ENCODE data around the gene MLLT3. TPM values are rescaled to one million over a fixed set of nuclear protein-coding genes. Genes with fewer than 3 reads are reported as not detected.

MLLT3 gene
- total RNA-seq, 2 donors from 2014 or later: 5.3 to 10.2 TPM

GRCh38 chr9:20313415-20313814 lies 308.9 kb downstream of the MLLT3 start:
- DNase-seq (no peak), ATAC-seq (no peak)
- intact Hi-C loops (cut with DNase I): no loop called here

- DNase-seq (no peak), ATAC-seq (no peak)
- intact Hi-C loops (cut with DNase I): no loop called here
Measured at GRCh38 chr9:20312732-20313131, 309.6 kb downstream of the MLLT3 start.

- DNase-seq (no peak), ATAC-seq (no peak)
- intact Hi-C loops (cut with DNase I): no loop called here
Measured at GRCh38 chr9:20310024-20310423, 312.3 kb downstream of the MLLT3 start.

- ATAC-seq (no peak), DNase-seq (no peak)
- intact Hi-C loops (cut with DNase I): no loop called here
Measured at GRCh38 chr9:20309124-20309523, 313.2 kb downstream of the MLLT3 start.

GRCh38 chr9:20307621-20308020 lies 314.7 kb downstream of the MLLT3 start:
- ATAC-seq: no peak
- DNase-seq: no peak
- intact Hi-C loops (cut with DNase I): no loop called here

- intact Hi-C loops (cut with DNase I): no loop called here
- ATAC-seq (no peak), DNase-seq (no peak)
Measured at GRCh38 chr9:20305452-20305851, 316.8 kb downstream of the MLLT3 start.

GRCh38 chr9:20303996-20304395 lies 318.3 kb downstream of the MLLT3 start:
- no peak for DNase-seq
- intact Hi-C loops (cut with DNase I): no loop called here
- no peak for ATAC-seq

GRCh38 chr9:20303066-20303465 lies 319.2 kb downstream of the MLLT3 start:
- no peak for ATAC-seq

GRCh38 chr9:20302197-20302596 lies 320.1 kb downstream of the MLLT3 start:
- intact Hi-C loops (cut with DNase I): no loop called here
- no peak for ATAC-seq
- DNase-seq: no peak

More at GRCh38 chr9:20303066-20303465, 319.2 kb downstream of the MLLT3 start:
- no peak for DNase-seq
- intact Hi-C loops (cut with DNase I): no loop called here

- ATAC-seq: no peak
- intact Hi-C loops (cut with DNase I): no loop called here
- no peak for DNase-seq
Measured at GRCh38 chr9:20300430-20301115, 321.7 kb downstream of the MLLT3 start.

GRCh38 chr9:20297646-20298084 lies 324.6 kb downstream of the MLLT3 start:
- no peak for DNase-seq
- peak in 1 of 2 donors; percentile 72 for ATAC-seq
- intact Hi-C loops (cut with DNase I): no loop called here

GRCh38 chr9:20295555-20295954 lies 326.7 kb downstream of the MLLT3 start:
- intact Hi-C loops (cut with DNase I): no loop called here
- no peak for DNase-seq
- no peak for ATAC-seq

GRCh38 chr9:20294046-20294750 lies 328.1 kb downstream of the MLLT3 start:
- intact Hi-C loops (cut with DNase I): no loop called here
- ATAC-seq: no peak

GRCh38 chr9:20292002-20292401 lies 330.3 kb downstream of the MLLT3 start:
- DNase-seq (no peak), ATAC-seq (no peak)
- intact Hi-C loops (cut with DNase I): no loop called here

More at GRCh38 chr9:20294046-20294750, 328.1 kb downstream of the MLLT3 start:
- DNase-seq: no peak

Small RNA genes within 50 kb of the gene (microRNA-seq; reads per million reads assigned to microRNA genes)
- gene MIR4473: 0.60 to 0.82 reads per million in 2 donors
- gene MIR4474: 0 reads per million in 2 donors

Other genes with a start within 250 kb of the MLLT3 start
- gene FOCAD, start 61.8 kb upstream of the MLLT3 start, total RNA-seq: 10 to 100 TPM; 28.8 to 34.1 TPM